Erythroblast (primary cell): Measurements from ENCODE around the gene IKZF3.

Source experiments
- GATA1 ChIP-seq: IDR thresholded peaks from 2 replicates; pipeline ENCODE4 v1.6.1; 2011; ENCODE audit warnings: low read depth, mild to moderate bottlenecking, control low read depth, low read length, moderate library complexity
- POLR2A ChIP-seq: IDR thresholded peaks from 2 replicates; pipeline ENCODE4 v1.6.1; 2011; ENCODE audit warnings: mild to moderate bottlenecking, low read length

- no peak for TF ChIP-seq POLR2A
- TF ChIP-seq GATA1: no peak
Measured at GRCh38 chr17:39866013-39866730, 2.1 kb upstream of the IKZF3 start.
